Renal cortex interstitium (tissue), 11 donors: ENCODE data around the gene HCFC1R1. TPM values are rescaled to one million over a fixed set of nuclear protein-coding genes. Genes with fewer than 3 reads are reported as not detected.

Source experiments
- DNase-seq, 11 donors: peaks; one replicate each; pipeline ENCODE4 v3.0.0-alpha.2; 2013; ENCODE audit warnings: low read depth in 9 of 11, low spot score in 4 of 11; ENCODE audit errors: extremely low read depth in 1 of 11
- polyA plus RNA-seq, 3 donors: library from polyadenylated mRNA; unstranded; fragments of 120-200 nt; gene quantifications; one replicate each; pipeline ENCODE4 v1.2.1, GENCODE V29; 2013; ENCODE audit not compliant: insufficient read length in 3 of 3

Gene HCFC1R1
- polyA plus RNA-seq, 3 donors: 59.0 to 77.2 (median 64.2) TPM

DNA sequence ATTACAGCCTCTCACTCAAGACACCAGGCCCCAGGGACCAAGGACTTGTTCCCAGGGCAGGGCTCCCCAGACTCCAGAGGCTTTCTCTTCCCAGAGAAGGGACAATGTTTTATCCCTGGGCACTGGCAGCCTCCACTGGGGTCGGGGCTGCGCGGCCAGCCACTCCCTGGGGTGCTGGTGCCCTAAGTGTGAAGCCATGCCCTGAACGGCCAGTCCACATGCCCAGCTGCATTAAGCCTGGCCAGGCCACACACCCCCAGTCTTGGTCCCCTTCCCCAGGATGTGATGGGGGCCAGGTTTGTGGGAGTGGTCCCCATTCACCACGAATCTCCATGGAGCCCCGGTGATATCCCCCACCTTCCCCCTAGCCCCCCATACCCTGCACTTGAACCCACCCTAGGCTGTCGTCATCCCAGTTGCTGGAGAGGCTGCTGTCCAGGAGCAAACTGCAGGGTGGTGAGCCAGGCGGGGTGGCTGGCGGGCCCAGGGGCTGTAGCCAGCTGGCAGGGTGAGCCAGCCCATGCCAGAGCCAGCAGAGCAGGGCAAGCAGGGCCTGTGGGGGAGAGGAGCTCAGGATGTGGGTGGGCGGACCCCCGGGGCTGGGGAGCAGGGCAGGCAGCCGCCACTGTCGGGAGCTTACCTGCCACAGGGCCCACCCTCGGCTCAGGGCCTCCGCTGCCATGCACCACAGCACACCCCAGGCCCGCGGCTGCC, 50.0 kb downstream of the HCFC1R1 start:
- no peak for DNase-seq

DNA sequence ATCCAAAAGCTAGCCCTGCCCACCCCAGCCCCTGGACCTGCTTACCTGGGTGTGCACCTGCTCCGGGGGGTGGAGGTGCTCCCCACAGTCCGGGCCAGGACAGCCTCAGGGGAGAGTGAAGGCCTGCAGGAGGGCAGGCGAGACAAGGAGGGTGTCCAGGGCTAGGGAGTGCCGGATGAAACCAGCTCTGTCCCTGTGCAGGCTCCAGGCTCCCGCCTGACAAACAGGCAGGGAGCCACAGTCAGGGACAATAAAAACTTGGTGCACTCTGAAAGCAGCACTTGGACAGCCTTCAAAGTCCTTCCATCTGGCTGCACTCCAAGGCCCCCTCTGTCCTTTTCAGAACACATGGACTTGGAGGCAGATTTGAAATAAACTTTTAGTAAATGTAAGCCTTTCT, 50.6 kb downstream of the HCFC1R1 start:
- peak in 1 of 11 donors; percentile 49 for DNase-seq

Other genes starting within 250 kb of the HCFC1R1 start
- 100 to 1,000 TPM; 193 to 255 (median 237) TPM for gene ELOB, start 246.7 kb downstream of the HCFC1R1 start, polyA plus RNA-seq
- under 1 TPM in 2 of 3 donors, not detected in 1; 0.22 to 0.24 TPM for gene PRSS33, start 236.4 kb downstream of the HCFC1R1 start, polyA plus RNA-seq
- gene PRSS41, start 225.5 kb downstream of the HCFC1R1 start, polyA plus RNA-seq: not detected
- gene PRSS21, start 206.7 kb downstream of the HCFC1R1 start, polyA plus RNA-seq: under 1 TPM in 2 of 3 donors, not detected in 1; 0.30 to 0.49 TPM
- gene ZG16B, start 193.6 kb downstream of the HCFC1R1 start, polyA plus RNA-seq: under 1 TPM in 1 of 3 donors, not detected in 2; 0.70 TPM
- gene PRSS22, start 165.8 kb downstream of the HCFC1R1 start, polyA plus RNA-seq: 10 to 100 TPM in 1 of 3 donors, 1 to 10 TPM in 2; 2.8 to 12.2 (median 7.7) TPM
- gene FLYWCH2, start 140.7 kb downstream of the HCFC1R1 start, polyA plus RNA-seq: 10 to 100 TPM; 15.5 to 30.4 (median 30.0) TPM
- 10 to 100 TPM; 17.8 to 45.4 (median 31.1) TPM for gene FLYWCH1, start 112.0 kb downstream of the HCFC1R1 start, polyA plus RNA-seq
- 1 to 10 TPM; 1.3 to 2.6 (median 2.0) TPM for gene KREMEN2, start 59.7 kb downstream of the HCFC1R1 start, polyA plus RNA-seq
- gene PAQR4, start 54.6 kb downstream of the HCFC1R1 start, polyA plus RNA-seq: 10 to 100 TPM in 1 of 3 donors, 1 to 10 TPM in 2; 8.1 to 12.5 (median 8.3) TPM
- 10 to 100 TPM; 11.7 to 22.4 (median 18.8) TPM for gene PKMYT1, start 43.5 kb downstream of the HCFC1R1 start, polyA plus RNA-seq
- gene CLDN9, start 11.0 kb downstream of the HCFC1R1 start, polyA plus RNA-seq: 1 to 10 TPM; 1.7 to 3.2 (median 2.5) TPM
- 10 to 100 TPM; 33.8 to 42.0 (median 34.4) TPM for gene CLDN6, start 5.8 kb downstream of the HCFC1R1 start, polyA plus RNA-seq
- gene TNFRSF12A, start 3.6 kb downstream of the HCFC1R1 start, polyA plus RNA-seq: 10 to 100 TPM in 2 of 3 donors, 1 to 10 TPM in 1; 6.7 to 17.6 (median 12.9) TPM
- gene THOC6, start 93 bp upstream of the HCFC1R1 start, polyA plus RNA-seq: 10 to 100 TPM; 28.2 to 35.9 (median 30.5) TPM
- 1 to 10 TPM; 1.0 to 2.5 (median 2.0) TPM for gene BICDL2, start 13.0 kb upstream of the HCFC1R1 start, polyA plus RNA-seq
- gene MMP25, start 22.6 kb upstream of the HCFC1R1 start, polyA plus RNA-seq: 1 to 10 TPM; 1.4 to 2.9 (median 1.9) TPM
- 10 to 100 TPM; 26.8 to 38.3 (median 29.6) TPM for gene IL32, start 41.7 kb upstream of the HCFC1R1 start, polyA plus RNA-seq
- gene ZSCAN10, start 75.4 kb upstream of the HCFC1R1 start, polyA plus RNA-seq: under 1 TPM in 2 of 3 donors, not detected in 1; 0.26 to 0.27 TPM
- 10 to 100 TPM; 14.2 to 18.3 (median 18.0) TPM for gene ZNF205, start 88.6 kb upstream of the HCFC1R1 start, polyA plus RNA-seq
- 10 to 100 TPM in 2 of 3 donors, 1 to 10 TPM in 1; 8.6 to 17.5 (median 13.3) TPM for gene ZNF213, start 111.1 kb upstream of the HCFC1R1 start, polyA plus RNA-seq
- gene OR1F1, start 164.3 kb upstream of the HCFC1R1 start, polyA plus RNA-seq: not detected
- 10 to 100 TPM; 12.4 to 15.7 (median 14.9) TPM for gene ZNF200, start 211.2 kb upstream of the HCFC1R1 start, polyA plus RNA-seq
- under 1 TPM; 0.19 to 0.47 (median 0.24) TPM for gene MEFV, start 232.7 kb upstream of the HCFC1R1 start, polyA plus RNA-seq